ENCODE results near the gene SSRP1.

DNA sequence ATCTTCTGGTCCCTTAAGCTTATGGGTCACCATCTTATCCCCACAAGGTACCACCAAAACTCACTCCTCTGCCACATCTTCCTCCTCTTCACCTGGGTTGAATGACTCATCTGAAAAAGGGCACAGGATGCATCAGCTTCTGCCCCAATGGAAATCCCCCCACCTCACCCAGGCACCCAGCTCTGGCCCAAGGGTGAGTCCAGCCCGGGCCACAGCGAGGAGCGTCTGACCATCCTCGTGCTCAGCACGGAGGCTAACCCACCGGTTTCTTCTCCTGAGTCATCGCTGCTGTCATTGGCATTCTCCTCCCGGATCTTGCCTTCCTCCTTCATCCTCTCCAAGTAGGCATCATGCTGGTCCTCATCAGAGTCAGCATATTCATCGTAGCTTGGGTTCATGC is 5.7 kb downstream of the SSRP1 start:
- TF ChIP-seq, protein P1, sequence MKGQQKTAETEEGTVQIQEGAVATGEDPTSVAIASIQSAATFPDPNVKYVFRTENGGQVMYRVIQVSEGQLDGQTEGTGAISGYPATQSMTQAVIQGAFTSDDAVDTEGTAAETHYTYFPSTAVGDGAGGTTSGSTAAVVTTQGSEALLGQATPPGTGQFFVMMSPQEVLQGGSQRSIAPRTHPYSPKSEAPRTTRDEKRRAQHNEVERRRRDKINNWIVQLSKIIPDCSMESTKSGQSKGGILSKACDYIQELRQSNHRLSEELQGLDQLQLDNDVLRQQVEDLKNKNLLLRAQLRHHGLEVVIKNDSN (IDR thresholded peaks at IDR 0.05), result no peak
- TF ChIP-seq YY1 (IDR thresholded peaks at IDR 0.05; ENCODE audit: low read depth) (no peak), EP300 (IDR thresholded peaks at IDR 0.05; ENCODE audit: borderline replicate concordance) (no peak), FOXM1 (IDR thresholded peaks at IDR 0.05; ENCODE audit: borderline replicate concordance, low read depth) (no peak), RAD21 (IDR thresholded peaks at IDR 0.05; ENCODE audit: low read depth) (no peak), TEAD4 (IDR thresholded peaks at IDR 0.05) (no peak), TAF1 (IDR thresholded peaks at IDR 0.05; ENCODE audit: low read depth) (no peak), TCF12 (IDR thresholded peaks at IDR 0.05; ENCODE audit: low read depth) (no peak), CEBPB (IDR thresholded peaks at IDR 0.05) (no peak)
- TF ChIP-seq, protein P2, sequence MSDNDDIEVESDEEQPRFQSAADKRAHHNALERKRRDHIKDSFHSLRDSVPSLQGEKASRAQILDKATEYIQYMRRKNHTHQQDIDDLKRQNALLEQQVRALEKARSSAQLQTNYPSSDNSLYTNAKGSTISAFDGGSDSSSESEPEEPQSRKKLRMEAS (IDR thresholded peaks at IDR 0.05), result no peak
- TF ChIP-seq, protein P3, sequence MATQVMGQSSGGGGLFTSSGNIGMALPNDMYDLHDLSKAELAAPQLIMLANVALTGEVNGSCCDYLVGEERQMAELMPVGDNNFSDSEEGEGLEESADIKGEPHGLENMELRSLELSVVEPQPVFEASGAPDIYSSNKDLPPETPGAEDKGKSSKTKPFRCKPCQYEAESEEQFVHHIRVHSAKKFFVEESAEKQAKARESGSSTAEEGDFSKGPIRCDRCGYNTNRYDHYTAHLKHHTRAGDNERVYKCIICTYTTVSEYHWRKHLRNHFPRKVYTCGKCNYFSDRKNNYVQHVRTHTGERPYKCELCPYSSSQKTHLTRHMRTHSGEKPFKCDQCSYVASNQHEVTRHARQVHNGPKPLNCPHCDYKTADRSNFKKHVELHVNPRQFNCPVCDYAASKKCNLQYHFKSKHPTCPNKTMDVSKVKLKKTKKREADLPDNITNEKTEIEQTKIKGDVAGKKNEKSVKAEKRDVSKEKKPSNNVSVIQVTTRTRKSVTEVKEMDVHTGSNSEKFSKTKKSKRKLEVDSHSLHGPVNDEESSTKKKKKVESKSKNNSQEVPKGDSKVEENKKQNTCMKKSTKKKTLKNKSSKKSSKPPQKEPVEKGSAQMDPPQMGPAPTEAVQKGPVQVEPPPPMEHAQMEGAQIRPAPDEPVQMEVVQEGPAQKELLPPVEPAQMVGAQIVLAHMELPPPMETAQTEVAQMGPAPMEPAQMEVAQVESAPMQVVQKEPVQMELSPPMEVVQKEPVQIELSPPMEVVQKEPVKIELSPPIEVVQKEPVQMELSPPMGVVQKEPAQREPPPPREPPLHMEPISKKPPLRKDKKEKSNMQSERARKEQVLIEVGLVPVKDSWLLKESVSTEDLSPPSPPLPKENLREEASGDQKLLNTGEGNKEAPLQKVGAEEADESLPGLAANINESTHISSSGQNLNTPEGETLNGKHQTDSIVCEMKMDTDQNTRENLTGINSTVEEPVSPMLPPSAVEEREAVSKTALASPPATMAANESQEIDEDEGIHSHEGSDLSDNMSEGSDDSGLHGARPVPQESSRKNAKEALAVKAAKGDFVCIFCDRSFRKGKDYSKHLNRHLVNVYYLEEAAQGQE (IDR thresholded peaks at IDR 0.05; ENCODE audit: low read depth), result no peak

Data from Ishikawa (cell line).